PFSK-1 (cell line): Measurements from ENCODE around the gene ATAD2B.

Experiments
- FOXP2 ChIP-seq: optimal IDR thresholded peaks from 2 replicates; pipeline ENCODE3; 2011; ENCODE audit warnings: borderline replicate concordance, control low read depth, inconsistent platforms; ENCODE audit not compliant: insufficient read depth; ENCODE audit errors: extremely low read length, extremely low read depth
- POLR2AphosphoS5 ChIP-seq: IDR thresholded peaks from 2 replicates; pipeline ENCODE4 v1.6.1; 2012; ENCODE audit warnings: low read depth, mild to moderate bottlenecking, control low read depth, low read length, moderate library complexity
- SIN3A ChIP-seq: IDR thresholded peaks from 2 replicates; pipeline ENCODE4 v1.6.1; 2012; ENCODE audit warnings: mild to moderate bottlenecking, low read length, moderate library complexity, borderline replicate concordance; ENCODE audit not compliant: insufficient read depth
- TAF1 ChIP-seq: IDR thresholded peaks from 2 replicates; pipeline ENCODE4 v1.6.1; 2012; ENCODE audit warnings: low read length, control low read depth, borderline replicate concordance; ENCODE audit not compliant: insufficient read depth
- TF ChIP-seq, protein P1 (sequence below), 2 experiments: IDR thresholded peaks; 2 replicates each; pipeline versions ENCODE4 v1.6.1 to v1.8.0; 2011 to 2012; ENCODE audit warnings: low read depth in 2 of 2, low read length in 2 of 2, control low read depth in 1 of 2, inconsistent platforms in 1 of 2, mild to moderate bottlenecking in 1 of 2, moderate library complexity in 1 of 2; ENCODE audit not compliant: insufficient read depth in 1 of 2

ATAD2B gene

GRCh38 chr2:23746141-23746863, 180.6 kb downstream of the ATAD2B start:
- TF ChIP-seq, protein P1, sequence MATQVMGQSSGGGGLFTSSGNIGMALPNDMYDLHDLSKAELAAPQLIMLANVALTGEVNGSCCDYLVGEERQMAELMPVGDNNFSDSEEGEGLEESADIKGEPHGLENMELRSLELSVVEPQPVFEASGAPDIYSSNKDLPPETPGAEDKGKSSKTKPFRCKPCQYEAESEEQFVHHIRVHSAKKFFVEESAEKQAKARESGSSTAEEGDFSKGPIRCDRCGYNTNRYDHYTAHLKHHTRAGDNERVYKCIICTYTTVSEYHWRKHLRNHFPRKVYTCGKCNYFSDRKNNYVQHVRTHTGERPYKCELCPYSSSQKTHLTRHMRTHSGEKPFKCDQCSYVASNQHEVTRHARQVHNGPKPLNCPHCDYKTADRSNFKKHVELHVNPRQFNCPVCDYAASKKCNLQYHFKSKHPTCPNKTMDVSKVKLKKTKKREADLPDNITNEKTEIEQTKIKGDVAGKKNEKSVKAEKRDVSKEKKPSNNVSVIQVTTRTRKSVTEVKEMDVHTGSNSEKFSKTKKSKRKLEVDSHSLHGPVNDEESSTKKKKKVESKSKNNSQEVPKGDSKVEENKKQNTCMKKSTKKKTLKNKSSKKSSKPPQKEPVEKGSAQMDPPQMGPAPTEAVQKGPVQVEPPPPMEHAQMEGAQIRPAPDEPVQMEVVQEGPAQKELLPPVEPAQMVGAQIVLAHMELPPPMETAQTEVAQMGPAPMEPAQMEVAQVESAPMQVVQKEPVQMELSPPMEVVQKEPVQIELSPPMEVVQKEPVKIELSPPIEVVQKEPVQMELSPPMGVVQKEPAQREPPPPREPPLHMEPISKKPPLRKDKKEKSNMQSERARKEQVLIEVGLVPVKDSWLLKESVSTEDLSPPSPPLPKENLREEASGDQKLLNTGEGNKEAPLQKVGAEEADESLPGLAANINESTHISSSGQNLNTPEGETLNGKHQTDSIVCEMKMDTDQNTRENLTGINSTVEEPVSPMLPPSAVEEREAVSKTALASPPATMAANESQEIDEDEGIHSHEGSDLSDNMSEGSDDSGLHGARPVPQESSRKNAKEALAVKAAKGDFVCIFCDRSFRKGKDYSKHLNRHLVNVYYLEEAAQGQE (IDR thresholded peaks at IDR 0.05; ENCODE audit: insufficient read depth in 1 of 2, low read depth in 2 of 2, low read length in 2 of 2) = no peak
- no peak for TF ChIP-seq TAF1
- TF ChIP-seq POLR2AphosphoS5 = no peak
- TF ChIP-seq SIN3A = no peak
- TF ChIP-seq FOXP2 = no peak

DNA sequence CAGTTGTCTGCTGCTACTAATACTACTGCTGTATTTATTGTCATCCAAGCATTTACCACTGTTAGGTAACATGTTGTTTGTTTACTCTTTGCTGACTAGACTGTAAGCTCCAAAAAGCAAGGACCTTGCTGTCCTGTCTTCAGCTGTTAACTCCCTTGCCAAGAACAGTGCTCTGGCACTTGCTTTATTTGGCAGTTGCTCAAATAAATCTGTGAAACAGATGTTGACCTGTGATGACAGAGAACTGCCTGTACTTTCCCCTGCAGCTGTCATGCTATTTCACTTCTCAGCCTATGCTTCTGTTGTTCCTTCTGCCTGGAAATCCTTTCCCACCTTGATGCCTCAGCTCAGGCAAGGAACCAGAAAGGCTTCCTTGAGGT, 181.2 kb downstream of the ATAD2B start:
- no peak for TF ChIP-seq POLR2AphosphoS5
- TF ChIP-seq TAF1 = no peak
- TF ChIP-seq, protein P1 (IDR thresholded peaks at IDR 0.05; ENCODE audit: insufficient read depth in 1 of 2, low read depth in 2 of 2, low read length in 2 of 2) = no peak
- no peak for TF ChIP-seq FOXP2
- no peak for TF ChIP-seq SIN3A

GRCh38 chr2:23745068-23745725, 181.7 kb downstream of the ATAD2B start:
- TF ChIP-seq, protein P1 (IDR thresholded peaks at IDR 0.05; ENCODE audit: insufficient read depth in 1 of 2, low read depth in 2 of 2, low read length in 2 of 2) = no peak
- TF ChIP-seq SIN3A (no peak), FOXP2 (no peak), TAF1 (no peak), POLR2AphosphoS5 (no peak)

GRCh38 chr2:23734416-23734815, 192.5 kb downstream of the ATAD2B start:
- no peak for TF ChIP-seq SIN3A
- no peak for TF ChIP-seq FOXP2
- TF ChIP-seq TAF1 = no peak
- no peak for TF ChIP-seq POLR2AphosphoS5
- TF ChIP-seq, protein P1 (IDR thresholded peaks at IDR 0.05; ENCODE audit: insufficient read depth in 1 of 2, low read depth in 2 of 2, low read length in 2 of 2) = no peak
